Muscle layer of duodenum (tissue), 2 donors: ENCODE results near the gene B3GNT4.
A peak's percentile ranks its signal among the peaks of the same experiment; 100 is the strongest.
"Not testable (repeated sequence)": the region's sequence is repeated elsewhere in the genome, so short reads cannot be mapped to it uniquely, and the experiment has no call there.

Source experiments
- H3K27ac ChIP-seq: one replicate; pipeline ENCODE4 v1.7.0; 2013; ENCODE audit warnings: mild to moderate bottlenecking, low read length
- H3K27me3 ChIP-seq: one replicate; pipeline ENCODE4 v1.7.0; 2013; ENCODE audit warnings: low read depth, mild to moderate bottlenecking, control low read depth, low read length
- H3K36me3 ChIP-seq, 2 donors: one replicate each; pipeline ENCODE4 v1.7.0; 2013; ENCODE audit warnings: low read length in 2 of 2, control low read depth in 1 of 2, mild to moderate bottlenecking in 1 of 2; ENCODE audit not compliant: insufficient read depth in 2 of 2, control insufficient read depth in 1 of 2
- H3K4me1 ChIP-seq, 2 donors: one replicate each; pipeline ENCODE4 v1.7.0; 2013; ENCODE audit warnings: low read length in 2 of 2, mild to moderate bottlenecking in 2 of 2, control low read depth in 1 of 2, moderate library complexity in 1 of 2; ENCODE audit not compliant: insufficient read depth in 2 of 2, control insufficient read depth in 1 of 2
- H3K4me3 ChIP-seq, 2 donors: one replicate each; pipeline ENCODE4 v1.7.0; 2013; ENCODE audit warnings: low read length in 2 of 2, low read depth in 1 of 2, mild to moderate bottlenecking in 1 of 2
- H3K9me3 ChIP-seq, 2 donors: one replicate each; pipeline ENCODE4 v1.7.0; 2013; ENCODE audit warnings: low read length in 2 of 2, control low read depth in 1 of 2, mild to moderate bottlenecking in 1 of 2; ENCODE audit not compliant: control insufficient read depth in 1 of 2
- donor health status: healthy.

Gene B3GNT4

GRCh38 chr12:122172262-122172939 is 31.1 kb upstream of the B3GNT4 start:
- Histone ChIP-seq H3K36me3 (no peaks in the 10 kb centered on the region), H3K9me3 (no peaks in the 10 kb centered on the region), H3K27me3 (no peaks in the 10 kb centered on the region), H3K4me3 (no peak overlapping the region), H3K4me1 (no peaks in the 10 kb centered on the region), H3K27ac (no peak overlapping the region)

GRCh38 chr12:122174155-122174845 is 29.2 kb upstream of the B3GNT4 start, which contains the start of gene IL31:
Gene IL31, minus strand, starts transcription at chr12:122174221. Its CDS starts 49 bp downstream, at chr12:122174172.
- no peaks in the 10 kb centered on the region for H3K4me1 ChIP-seq
- H3K27me3 ChIP-seq: no peaks in the 10 kb centered on the region
- no peak within 1 kb of the TSS for H3K4me3 ChIP-seq
- H3K36me3 ChIP-seq: no peaks in the 10 kb centered on the region
- no peak within 1 kb of the TSS for H3K27ac ChIP-seq
- H3K9me3 ChIP-seq: no peaks in the 10 kb centered on the region

GRCh38 chr12:122176473-122176872 is 27.0 kb upstream of the B3GNT4 start:
- not testable (repeated sequence) for H3K27ac ChIP-seq, H3K4me3 ChIP-seq, H3K4me1 ChIP-seq, H3K36me3 ChIP-seq, H3K27me3 ChIP-seq, H3K9me3 ChIP-seq

GRCh38 chr12:122182887-122183587 is 20.5 kb upstream of the B3GNT4 start, which contains the start of gene LRRC43:
Gene LRRC43, plus strand, starts transcription at chr12:122183123. Its CDS starts 22 bp downstream, at chr12:122183145.
- H3K4me1 ChIP-seq: peaks cover 0 to 3% of the 10 kb centered on the region in 2 donors
- no peaks in the 10 kb centered on the region for H3K36me3 ChIP-seq
- no peaks in the 10 kb centered on the region for H3K27me3 ChIP-seq
- H3K9me3 ChIP-seq: no peaks in the 10 kb centered on the region
- peak within 1 kb of the TSS; percentile 44 to 68 for H3K4me3 ChIP-seq
- no peak within 1 kb of the TSS for H3K27ac ChIP-seq

- Histone ChIP-seq H3K4me3 (peak overlapping the region in 1 of 2 donors; percentile 68), H3K9me3 (no peaks in the 10 kb centered on the region), H3K27ac (no peak overlapping the region), H3K4me1 (peaks cover 0 to 3% of the 10 kb centered on the region in 2 donors), H3K27me3 (no peaks in the 10 kb centered on the region), H3K36me3 (no peaks in the 10 kb centered on the region)
These were observed 19.9 kb upstream of the B3GNT4 start for GRCh38 chr12:122183588-122183940.

- Histone ChIP-seq H3K9me3 (no peaks in the 10 kb centered on the region), H3K36me3 (no peaks in the 10 kb centered on the region), H3K4me1 (peaks cover 0 to 3% of the 10 kb centered on the region in 2 donors), H3K27me3 (no peaks in the 10 kb centered on the region), H3K4me3 (no peak overlapping the region), H3K27ac (no peak overlapping the region)
These were observed 19.0 kb upstream of the B3GNT4 start for GRCh38 chr12:122184517-122184916.

GRCh38 chr12:122185079-122185478 is 18.4 kb upstream of the B3GNT4 start:
- Histone ChIP-seq H3K9me3 (no peaks in the 10 kb centered on the region), H3K27me3 (no peaks in the 10 kb centered on the region), H3K27ac (no peak overlapping the region), H3K4me3 (no peak overlapping the region), H3K4me1 (peaks cover 0 to 3% of the 10 kb centered on the region in 2 donors), H3K36me3 (no peaks in the 10 kb centered on the region)

GRCh38 chr12:122185494-122186082 is 17.9 kb upstream of the B3GNT4 start:
- Histone ChIP-seq H3K9me3 (no peaks in the 10 kb centered on the region), H3K4me3 (no peak overlapping the region), H3K27ac (no peak overlapping the region), H3K36me3 (no peaks in the 10 kb centered on the region), H3K27me3 (no peaks in the 10 kb centered on the region), H3K4me1 (peaks cover 0 to 3% of the 10 kb centered on the region in 2 donors)

GRCh38 chr12:122187466-122187865 is 16.0 kb upstream of the B3GNT4 start:
- no peaks in the 10 kb centered on the region for H3K27me3 ChIP-seq
- no peak overlapping the region for H3K4me3 ChIP-seq
- H3K4me1 ChIP-seq: peaks cover 0 to 3% of the 10 kb centered on the region in 2 donors
- H3K27ac ChIP-seq: no peak overlapping the region
- no peaks in the 10 kb centered on the region for H3K9me3 ChIP-seq
- H3K36me3 ChIP-seq: no peaks in the 10 kb centered on the region

GRCh38 chr12:122189626-122190475 is 13.7 kb upstream of the B3GNT4 start:
- H3K27me3 ChIP-seq: no peaks in the 10 kb centered on the region
- no peak overlapping the region for H3K27ac ChIP-seq
- H3K9me3 ChIP-seq: no peaks in the 10 kb centered on the region
- H3K4me1 ChIP-seq: no peaks in the 10 kb centered on the region
- no peak overlapping the region for H3K4me3 ChIP-seq
- no peaks in the 10 kb centered on the region for H3K36me3 ChIP-seq
